Measurements from ENCODE around the gene TFPI2.
"Not testable (repeated sequence)": the region's sequence is repeated elsewhere in the genome, so short reads cannot be mapped to it uniquely, and the experiment has no call there.

Gene TFPI2, protein sequence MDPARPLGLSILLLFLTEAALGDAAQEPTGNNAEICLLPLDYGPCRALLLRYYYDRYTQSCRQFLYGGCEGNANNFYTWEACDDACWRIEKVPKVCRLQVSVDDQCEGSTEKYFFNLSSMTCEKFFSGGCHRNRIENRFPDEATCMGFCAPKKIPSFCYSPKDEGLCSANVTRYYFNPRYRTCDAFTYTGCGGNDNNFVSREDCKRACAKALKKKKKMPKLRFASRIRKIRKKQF

DNA sequence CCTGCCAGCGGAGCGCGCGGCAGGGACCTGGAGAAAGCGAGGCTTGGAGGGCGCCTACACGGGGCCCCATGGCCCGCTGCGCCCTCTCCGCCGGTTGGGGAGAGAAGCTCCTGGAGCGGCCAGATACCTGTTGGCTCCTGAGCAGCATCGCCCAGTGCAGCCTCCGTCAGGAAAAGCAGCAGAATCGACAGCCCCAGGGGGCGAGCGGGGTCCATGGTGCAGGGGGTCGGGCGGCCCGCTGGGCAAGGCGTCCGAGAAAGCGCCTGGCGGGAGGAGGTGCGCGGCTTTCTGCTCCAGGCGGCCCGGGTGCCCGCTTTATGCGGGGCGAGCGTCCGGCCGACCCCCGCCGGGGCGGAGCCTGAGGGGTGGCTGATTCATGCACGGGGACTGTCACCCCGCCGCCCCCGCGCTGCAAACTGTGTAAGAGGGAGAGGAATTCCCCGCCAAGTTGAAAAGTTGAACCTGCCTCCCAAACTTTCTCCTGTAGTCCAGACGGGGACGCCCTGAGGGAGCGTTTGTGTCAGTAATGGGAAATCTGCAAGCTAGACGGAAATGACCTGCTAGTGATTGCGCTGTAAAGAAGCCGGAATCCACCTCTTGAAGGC, at the start of gene TFPI2:
Gene TFPI2 (minus strand): TSS at position 290 of the 605 bp plus-strand sequence. CDS start 75 bp downstream, at position 215.
- no peak for DNase-seq (ENCODE audit: low read depth in 2 of 2)

DNA sequence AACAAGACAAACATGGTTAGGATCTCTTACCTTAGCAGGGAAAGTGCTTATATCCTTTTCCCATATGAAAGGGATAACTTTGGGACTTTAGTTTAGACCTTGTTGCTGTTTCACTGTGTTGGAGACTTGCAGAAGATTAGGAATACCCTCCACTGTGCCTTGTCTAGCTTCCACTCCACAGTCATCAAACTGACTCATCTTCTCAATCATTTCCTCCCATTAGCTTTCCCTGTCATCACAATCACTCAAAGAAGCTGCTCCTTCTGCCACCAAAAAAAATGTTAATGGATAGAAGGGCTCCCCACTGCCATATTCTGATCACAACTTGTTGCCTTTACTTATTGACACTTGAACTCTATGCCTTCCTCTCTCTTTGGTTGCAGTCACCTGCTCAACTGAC, 47.7 kb upstream of the TFPI2 start:
- DNase-seq (ENCODE audit: low read depth in 2 of 2), result no peak

DNA sequence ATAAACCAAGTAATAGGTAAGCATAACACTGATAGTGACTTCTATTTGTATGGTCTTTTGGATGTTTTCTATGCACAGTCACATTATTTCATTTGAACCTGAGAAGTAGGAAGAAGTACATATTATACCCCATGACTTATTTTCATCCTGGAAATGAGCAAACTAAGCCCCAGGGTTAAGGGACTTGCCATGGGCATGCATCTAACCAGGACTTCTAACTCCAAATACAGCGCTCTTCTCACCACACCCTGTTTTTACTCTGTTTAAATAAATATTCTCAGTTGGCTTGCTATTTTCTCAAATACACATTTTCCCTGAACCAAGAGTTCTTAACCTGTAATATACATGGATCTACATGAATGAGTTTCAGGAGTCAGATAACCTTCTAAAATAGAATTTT, 47.3 kb upstream of the TFPI2 start:
- DNase-seq (ENCODE audit: low read depth in 2 of 2), result no peak

DNA sequence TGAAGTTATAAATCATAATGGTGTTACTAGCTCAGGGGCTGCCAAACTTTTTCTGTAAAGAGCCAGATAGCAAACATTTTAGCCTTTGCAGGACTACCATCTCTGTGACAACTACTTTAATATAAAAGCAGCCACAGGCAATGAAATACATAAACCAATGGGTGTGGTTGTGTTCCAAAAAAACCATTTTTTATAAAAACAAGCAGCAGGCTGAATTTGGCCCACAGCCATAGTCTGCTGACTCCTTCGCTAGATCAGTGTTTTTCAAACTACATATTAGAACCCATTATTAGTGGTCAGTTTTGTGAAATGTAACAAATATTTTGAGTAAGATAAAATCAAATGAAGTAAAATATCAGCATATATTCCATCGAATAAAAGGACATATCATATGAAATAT, 44.5 kb upstream of the TFPI2 start:
- DNase-seq (ENCODE audit: low read depth in 2 of 2), result no peak

DNA sequence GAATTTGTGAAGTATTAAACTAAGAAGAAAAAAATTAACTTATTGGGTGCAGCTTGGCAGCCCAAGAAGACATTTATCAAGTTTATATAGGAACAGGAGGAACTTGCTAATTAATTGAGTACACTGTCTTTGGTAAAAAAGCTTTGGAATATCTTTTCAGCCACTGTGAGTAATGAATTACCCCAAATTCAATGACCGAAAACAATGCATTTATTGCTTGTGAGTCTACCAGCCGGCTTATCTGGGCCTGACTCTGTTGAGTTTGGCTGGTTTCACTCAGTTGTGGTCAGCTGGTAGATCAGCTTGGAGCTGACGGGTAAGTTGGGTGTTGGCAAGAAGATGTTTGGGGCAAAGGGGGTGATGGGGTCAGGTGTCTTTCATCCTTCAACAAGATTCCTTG, 42.6 kb upstream of the TFPI2 start:
- no peak for DNase-seq (ENCODE audit: low read depth in 2 of 2)

- DNase-seq (ENCODE audit: low read depth in 2 of 2), result no peak
These were observed 41.1 kb upstream of the TFPI2 start for GRCh38 chr7:93931655-93932054.

- no peak for DNase-seq (ENCODE audit: low read depth in 2 of 2)
These were observed 37.0 kb upstream of the TFPI2 start for GRCh38 chr7:93927585-93927984.

DNA sequence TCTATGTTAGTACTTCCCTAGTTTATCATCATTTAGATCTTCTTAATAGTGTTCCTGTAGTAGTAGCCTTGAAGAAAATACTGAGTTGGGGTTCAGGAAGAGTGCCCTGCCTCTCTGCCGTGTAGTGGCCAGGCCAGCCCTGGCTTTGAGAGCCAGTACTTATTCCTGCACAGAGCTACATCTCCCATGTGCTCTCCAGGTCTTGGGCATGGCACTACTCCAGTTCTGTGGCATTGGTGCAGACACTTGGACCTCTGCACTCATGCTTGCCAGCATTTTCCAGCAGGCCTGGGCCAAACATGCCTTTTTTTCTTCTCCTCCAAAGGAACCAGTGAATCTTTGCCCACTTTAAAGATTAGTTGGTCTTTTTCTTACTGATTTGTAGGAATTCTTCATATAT, 36.2 kb upstream of the TFPI2 start:
- no peak for DNase-seq (ENCODE audit: low read depth in 2 of 2)

- DNase-seq (ENCODE audit: low read depth in 2 of 2), result no peak
These were observed 33.4 kb upstream of the TFPI2 start for GRCh38 chr7:93923942-93924341.

DNA sequence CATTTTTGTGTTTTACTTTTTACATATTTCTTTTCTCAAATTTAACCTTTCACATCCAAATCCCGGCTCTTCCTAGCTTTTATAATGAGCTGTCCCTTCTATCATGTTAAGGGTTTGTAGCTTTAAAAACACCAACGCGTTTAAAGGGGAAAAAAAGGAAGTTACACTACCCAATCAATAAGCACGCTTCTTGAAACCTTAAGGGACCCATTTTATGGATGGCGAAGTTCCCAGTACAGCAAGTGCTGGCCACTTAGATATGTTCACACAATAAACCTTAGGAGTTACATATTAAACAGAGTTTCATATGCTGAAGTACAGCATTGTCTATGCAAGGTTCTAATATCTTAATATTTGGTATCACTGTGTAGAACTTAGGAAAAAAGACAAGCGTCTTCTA, 32.7 kb upstream of the TFPI2 start:
- DNase-seq (ENCODE audit: low read depth in 2 of 2), result no peak

- no peak for DNase-seq (ENCODE audit: low read depth in 2 of 2)
These were observed 31.3 kb upstream of the TFPI2 start, which contains the start of gene GNG11 for GRCh38 chr7:93921607-93922566. TSS of gene GNG11 (plus strand) at chr7:93921735. CDS start at chr7:93922138, 403 bp downstream.

GRCh38 chr7:93921186-93921585, 30.6 kb upstream of the TFPI2 start:
- no peak for DNase-seq (ENCODE audit: low read depth in 2 of 2)

DNA sequence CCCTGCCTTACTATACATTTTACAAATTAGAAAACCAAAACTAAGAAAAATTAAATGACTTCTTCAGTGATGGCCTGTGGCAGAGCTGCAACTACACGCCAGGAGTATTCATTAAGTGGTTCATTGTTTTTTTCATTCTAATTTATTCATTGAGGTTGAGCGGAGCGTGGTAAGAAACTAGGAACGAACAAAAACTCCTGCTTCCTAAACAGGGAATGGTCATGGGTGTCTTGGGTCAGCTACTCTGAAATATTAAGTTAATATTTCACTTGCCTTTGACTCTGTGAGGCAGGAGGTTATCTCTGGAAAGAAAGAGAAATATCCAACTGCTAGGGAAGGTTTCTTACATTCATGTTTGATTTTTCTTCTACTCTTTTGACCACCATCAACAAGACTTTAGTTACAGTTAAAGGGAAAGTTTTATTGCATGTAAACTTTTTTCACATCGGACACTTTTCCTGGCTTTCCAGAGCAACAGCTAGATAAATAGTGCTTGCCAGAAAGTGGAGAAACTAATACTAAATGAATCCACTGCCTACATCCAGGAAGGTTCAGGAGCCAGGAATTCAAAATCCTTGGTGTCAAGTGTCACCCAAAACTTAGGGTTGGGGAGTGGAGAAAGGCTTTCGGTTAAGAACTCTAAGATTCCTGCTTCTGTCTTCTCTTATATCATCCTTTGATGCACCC, 30.1 kb upstream of the TFPI2 start:
- DNase-seq (ENCODE audit: low read depth in 2 of 2), result no peak

DNA sequence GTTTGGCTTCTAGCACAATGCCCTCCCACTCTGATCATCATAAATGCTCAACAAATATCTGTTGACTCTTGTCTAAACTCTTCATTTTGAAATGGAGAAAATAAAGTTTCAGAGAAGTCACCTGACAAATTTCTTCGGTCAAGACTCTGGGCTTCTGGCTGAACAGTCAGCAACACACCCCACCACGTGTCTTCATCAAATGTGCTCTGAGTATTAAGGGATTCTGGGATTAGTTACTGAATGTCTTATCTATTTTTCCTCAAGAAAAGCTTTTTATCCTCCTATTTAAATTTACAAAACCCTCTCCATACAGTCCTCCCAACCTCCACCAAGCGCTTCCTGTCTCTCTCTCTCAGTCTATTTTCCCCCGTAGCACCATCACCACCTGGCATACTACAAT, 25.8 kb upstream of the TFPI2 start:
- not testable (repeated sequence) for DNase-seq (ENCODE audit: low read depth in 2 of 2)

DNA sequence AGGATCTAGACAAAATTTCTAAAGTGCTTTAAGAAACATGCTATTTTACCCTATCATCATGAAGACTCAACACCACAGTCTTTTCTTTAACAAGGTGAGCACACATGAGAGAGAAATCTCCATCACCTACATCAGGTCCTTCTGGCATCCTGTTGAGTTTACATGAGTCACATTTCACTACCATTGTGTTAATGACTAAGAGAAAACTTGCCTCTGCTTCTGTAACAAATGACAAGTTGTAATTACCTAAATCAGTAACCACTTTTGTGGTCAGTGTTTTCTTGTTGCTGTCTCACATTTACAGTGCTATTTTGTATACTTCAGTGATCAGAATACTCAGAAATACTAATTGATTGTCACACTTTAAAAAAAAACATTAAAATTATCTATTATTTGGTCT, 25.3 kb upstream of the TFPI2 start:
- DNase-seq (ENCODE audit: low read depth in 2 of 2), result not testable (repeated sequence)

GRCh38 chr7:93915206-93915842, 24.8 kb upstream of the TFPI2 start:
- not testable (repeated sequence) for DNase-seq (ENCODE audit: low read depth in 2 of 2)

GRCh38 chr7:93914581-93915066, 24.1 kb upstream of the TFPI2 start:
- DNase-seq (ENCODE audit: low read depth in 2 of 2), result no peak

GRCh38 chr7:93913197-93913596, 22.6 kb upstream of the TFPI2 start:
- no peak for DNase-seq (ENCODE audit: low read depth in 2 of 2)

DNA sequence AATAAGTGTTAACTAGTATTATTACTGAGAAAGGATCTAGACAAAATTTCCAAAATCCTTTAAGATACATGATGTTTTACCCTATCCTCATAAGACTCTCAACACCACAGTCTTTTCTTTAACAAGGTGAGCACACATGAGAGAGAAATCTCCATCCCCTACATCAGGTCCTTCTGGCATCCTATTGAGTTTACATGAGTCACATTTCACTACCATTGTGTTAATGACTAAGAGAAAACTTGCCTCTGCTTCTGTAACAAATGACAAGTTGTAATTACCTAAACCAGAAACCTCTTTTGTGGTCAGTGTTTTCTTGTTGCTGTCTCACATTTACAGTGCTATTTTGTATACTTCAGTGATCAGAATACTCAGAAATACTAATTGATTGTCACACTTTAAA, 21.1 kb upstream of the TFPI2 start:
- not testable (repeated sequence) for DNase-seq (ENCODE audit: low read depth in 2 of 2)

DNA sequence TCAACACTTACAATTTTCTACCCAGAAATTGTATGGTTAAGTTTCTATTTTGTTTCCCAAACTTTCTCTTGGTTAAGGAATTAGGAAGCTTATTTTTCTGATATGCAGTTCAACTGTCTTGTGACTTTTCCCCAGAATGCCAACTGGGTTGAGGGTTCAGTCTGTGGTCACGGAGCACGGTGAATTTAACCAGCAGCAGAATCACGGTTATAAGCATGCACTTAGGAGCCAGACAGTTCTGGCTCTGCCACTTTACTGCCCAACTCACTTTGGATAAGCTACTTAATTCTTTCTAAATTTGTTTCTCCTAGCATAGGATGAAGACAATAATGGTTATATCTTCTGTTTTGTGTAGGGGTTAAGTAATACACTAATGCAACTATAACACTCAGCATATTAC, 20.7 kb upstream of the TFPI2 start:
- DNase-seq (ENCODE audit: low read depth in 2 of 2), result not testable (repeated sequence)
